Neural progenitor cell (in vitro differentiated cells): ENCODE data around the gene BBX. TPM values are rescaled to one million over a fixed set of nuclear protein-coding genes. Genes with fewer than 3 reads are reported as not detected.

Experiments
- DNase-seq: peaks from one replicate; pipeline ENCODE4 v3.0.0-alpha.2; 2016; ENCODE audit warnings: low spot score
- H2AFZ ChIP-seq: fragments of 200-600 bp; sonication (generic); replicated peaks from 2 replicates; pipeline ENCODE4 v1.6.1; 2016; ENCODE audit warnings: antibody characterized with exemption
- H3F3A ChIP-seq: fragments of 200-600 bp; sonication (generic); 2 replicates; pipeline ENCODE4 v1.6.1; 2016; ENCODE audit warnings: antibody characterized with exemption, low read depth
- H3K27ac ChIP-seq: fragments of 200-600 bp; sonication (generic); 2 replicates; pipeline ENCODE4 v1.5.1; 2016; ENCODE audit warnings: mild to moderate bottlenecking
- H3K27me3 ChIP-seq: fragments of 200-600 bp; sonication (generic); 2 replicates; pipeline ENCODE4 v1.6.1; 2016; ENCODE audit warnings: mild to moderate bottlenecking, moderate library complexity
- H3K36me3 ChIP-seq: fragments of 200-600 bp; sonication (generic); 2 replicates; pipeline ENCODE4 v1.5.1; 2016
- H3K4me1 ChIP-seq: fragments of 200-600 bp; sonication (generic); 2 replicates; pipeline ENCODE4 v1.6.1; 2016; ENCODE audit warnings: mixed run types
- H3K4me2 ChIP-seq: fragments of 200-600 bp; sonication (generic); 2 replicates; pipeline ENCODE4 v1.6.1; 2016
- H3K4me3 ChIP-seq: fragments of 200-600 bp; sonication (generic); 2 replicates; pipeline ENCODE4 v1.5.1; 2016
- H3K79me2 ChIP-seq: fragments of 200-600 bp; sonication (generic); 2 replicates; pipeline ENCODE4 v1.6.1; 2016; ENCODE audit warnings: low read depth
- H3K9ac ChIP-seq: fragments of 200-600 bp; sonication (generic); 2 replicates; pipeline ENCODE4 v1.6.1; 2016
- H3K9me3 ChIP-seq: fragments of 200-600 bp; sonication (generic); 2 replicates; pipeline ENCODE4 v1.5.1; 2016; ENCODE audit warnings: low read depth
- H4K20me1 ChIP-seq: fragments of 200-600 bp; sonication (generic); 2 replicates; pipeline ENCODE4 v1.6.1; 2016; ENCODE audit warnings: low read depth
- H3K27ac Mint-ChIP-seq: 3 replicates; pipeline ENCODE4 v1.8.0; 2021; ENCODE audit warnings: mixed read lengths
- H3K27me3 Mint-ChIP-seq: 2 replicates; pipeline ENCODE4 v1.8.0; 2022; ENCODE audit warnings: low read depth, mild to moderate bottlenecking, inconsistent platforms, moderate library complexity, mixed read lengths; ENCODE audit not compliant: insufficient read depth
- H3K36me3 Mint-ChIP-seq: 3 replicates; pipeline ENCODE4 v1.8.0; 2021; ENCODE audit warnings: mixed read lengths
- H3K4me1 Mint-ChIP-seq: 3 replicates; pipeline ENCODE4 v1.8.0; 2021; ENCODE audit warnings: mixed read lengths
- H3K4me3 Mint-ChIP-seq: 3 replicates; pipeline ENCODE4 v1.8.0; 2021; ENCODE audit warnings: mild to moderate bottlenecking, moderate library complexity, mixed read lengths
- H3K9me3 Mint-ChIP-seq: 3 replicates; pipeline ENCODE4 v1.8.0; 2020; ENCODE audit warnings: mixed read lengths
- CTCF ChIP-seq: fragments of 200-600 bp; sonication (generic); IDR thresholded peaks from 2 replicates; pipeline ENCODE4 v1.5.1; 2017; ENCODE audit warnings: antibody characterized with exemption, mild to moderate bottlenecking
- EZH2 ChIP-seq: fragments of 200-600 bp; sonication (generic); IDR thresholded peaks from 2 replicates; pipeline ENCODE4 v1.6.1; 2017; ENCODE audit warnings: antibody characterized with exemption, mild to moderate bottlenecking, moderate library complexity
- EZH2phosphoT487 ChIP-seq: fragments of 200-600 bp; sonication (generic); IDR thresholded peaks from 2 replicates; pipeline ENCODE4 v1.6.1; 2017; ENCODE audit warnings: antibody characterized with exemption
- total RNA-seq: library from RNA; depleted of rRNA; stranded (reverse); fragments of >200 nt; gene quantifications from 2 replicates; pipeline ENCODE4 v1.2.3, GENCODE V29; 2015; ENCODE audit warnings: low replicate concordance

The BBX gene
- total RNA-seq, 1 donor from 2014 or later: 110 TPM

GRCh38 chr3:107632576-107632975 lies 109.8 kb downstream of the BBX start:
- Histone ChIP-seq H3K4me3 (no peak overlapping the region), H4K20me1 (peaks cover 54% of the 10 kb centered on the region), H3K9me3 (no peaks in the 10 kb centered on the region), H3K9ac (no peak overlapping the region), H3K27me3 (no peaks in the 10 kb centered on the region), H3K79me2 (peaks cover 59% of the 10 kb centered on the region), H2AFZ (no peak overlapping the region), H3K36me3 (no peaks in the 10 kb centered on the region), H3F3A (no peaks in the 10 kb centered on the region), H3K27ac (no peak overlapping the region), H3K4me1 (peaks cover 18% of the 10 kb centered on the region), H3K4me2 (no peak overlapping the region)
- no peaks in the 10 kb centered on the region for H3K9me3 Mint-ChIP-seq
- H3K27me3 Mint-ChIP-seq: peaks cover 3% of the 10 kb centered on the region
- no peak overlapping the region for H3K4me3 Mint-ChIP-seq
- no peak for TF ChIP-seq EZH2
- H3K4me1 Mint-ChIP-seq: peaks cover 9% of the 10 kb centered on the region
- H3K36me3 Mint-ChIP-seq: no peaks in the 10 kb centered on the region
- H3K27ac Mint-ChIP-seq: no peak overlapping the region
- DNase-seq: no peak

GRCh38 chr3:107633327-107634098 lies 110.8 kb downstream of the BBX start:
- no peaks in the 10 kb centered on the region for H3K36me3 Mint-ChIP-seq
- peaks cover 9% of the 10 kb centered on the region for H3K4me1 Mint-ChIP-seq
- no peak overlapping the region for H3K27ac ChIP-seq
- no peaks in the 10 kb centered on the region for H3K9me3 ChIP-seq
- H3K27me3 Mint-ChIP-seq: peaks cover 3% of the 10 kb centered on the region
- no peak for DNase-seq
- no peak overlapping the region for H3K4me3 ChIP-seq
- H3K36me3 ChIP-seq: no peaks in the 10 kb centered on the region
- H3K9me3 Mint-ChIP-seq: no peaks in the 10 kb centered on the region
- no peak overlapping the region for H3K4me3 Mint-ChIP-seq
- H3K79me2 ChIP-seq: peaks cover 56% of the 10 kb centered on the region
- no peak overlapping the region for H3K9ac ChIP-seq
- H3K27ac Mint-ChIP-seq: no peak overlapping the region
- H3K4me1 ChIP-seq: peaks cover 16% of the 10 kb centered on the region
- H4K20me1 ChIP-seq: peaks cover 50% of the 10 kb centered on the region
- no peak overlapping the region for H3K4me2 ChIP-seq
- no peak overlapping the region for H2AFZ ChIP-seq
- TF ChIP-seq EZH2 (no peak), CTCF (no peak), EZH2phosphoT487 (no peak)
- H3F3A ChIP-seq: no peaks in the 10 kb centered on the region
- no peaks in the 10 kb centered on the region for H3K27me3 ChIP-seq

DNA sequence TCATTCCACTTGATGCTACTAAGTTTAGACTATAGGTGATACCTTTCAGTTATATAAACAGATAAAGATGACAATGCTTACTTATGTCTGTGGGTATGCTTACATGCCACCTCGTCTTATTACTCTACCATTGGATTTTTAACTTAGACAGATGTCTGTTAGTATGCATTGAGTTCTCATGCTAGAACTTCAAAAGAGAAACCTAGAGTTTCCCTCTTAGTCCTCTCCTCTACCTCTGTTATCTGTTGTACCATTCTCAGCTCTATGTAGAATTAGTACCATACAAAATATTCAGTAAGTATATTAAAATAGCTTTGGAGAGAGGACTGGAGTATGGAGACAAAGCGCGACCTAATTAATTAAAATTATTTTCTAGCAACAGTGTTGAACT lies 111.3 kb downstream of the BBX start:
- DNase-seq: no peak
- Histone ChIP-seq H3K27ac (no peak overlapping the region), H3F3A (no peaks in the 10 kb centered on the region), H3K4me3 (no peak overlapping the region), H4K20me1 (peaks cover 47% of the 10 kb centered on the region), H3K9me3 (no peaks in the 10 kb centered on the region), H2AFZ (no peak overlapping the region), H3K79me2 (peaks cover 51% of the 10 kb centered on the region), H3K36me3 (no peaks in the 10 kb centered on the region), H3K4me1 (peaks cover 10% of the 10 kb centered on the region), H3K4me2 (no peak overlapping the region), H3K27me3 (no peaks in the 10 kb centered on the region), H3K9ac (no peak overlapping the region)
- Mint-ChIP-seq H3K4me3 (no peak overlapping the region), H3K27ac (no peak overlapping the region), H3K4me1 (peaks cover 9% of the 10 kb centered on the region), H3K9me3 (no peaks in the 10 kb centered on the region), H3K27me3 (peaks cover 3% of the 10 kb centered on the region), H3K36me3 (no peaks in the 10 kb centered on the region)
- no peak for TF ChIP-seq CTCF

DNA sequence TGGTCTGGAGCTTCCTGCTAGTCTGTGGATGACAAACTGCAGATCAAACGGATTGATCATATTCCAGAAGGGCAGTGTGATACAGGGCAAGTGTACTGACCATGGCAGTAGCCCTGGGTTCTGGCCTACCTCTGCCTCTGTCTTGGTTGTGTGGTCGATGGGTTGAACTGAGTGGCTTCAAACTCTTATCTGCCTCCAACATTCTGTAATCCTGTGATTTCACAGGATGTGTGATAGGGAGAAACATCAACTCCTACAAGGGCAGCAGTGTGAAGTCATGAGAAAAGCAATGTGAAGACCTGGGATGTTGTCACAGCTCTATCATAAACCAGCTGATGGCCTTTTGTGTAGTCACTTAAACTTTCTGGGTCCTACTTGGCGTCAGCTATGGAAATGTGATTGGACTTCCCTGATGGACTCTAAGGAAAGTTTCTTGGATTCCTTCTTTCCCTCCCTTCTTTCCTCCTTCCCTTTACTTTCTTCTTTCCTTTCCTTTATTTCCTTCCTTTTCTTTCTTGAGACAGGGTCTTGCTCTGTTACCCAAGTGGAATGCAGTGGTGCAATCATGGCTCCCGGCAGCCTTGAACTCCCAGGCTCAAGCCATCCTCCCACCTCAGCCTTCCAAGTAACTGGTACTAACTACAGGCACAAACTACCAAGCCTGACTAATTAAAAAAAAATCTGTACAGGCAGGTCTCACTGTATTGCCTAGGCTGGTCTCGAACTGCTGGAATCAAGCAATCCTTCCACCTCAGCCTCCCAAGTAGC lies 114.8 kb downstream of the BBX start:
- Histone ChIP-seq H3K4me1 (peaks cover 4% of the 10 kb centered on the region), H3K79me2 (peaks cover 43% of the 10 kb centered on the region), H4K20me1 (peaks cover 48% of the 10 kb centered on the region), H3K4me2 (no peak overlapping the region), H3K9ac (no peak overlapping the region), H3F3A (no peaks in the 10 kb centered on the region), H3K4me3 (no peak overlapping the region), H3K27me3 (no peaks in the 10 kb centered on the region), H3K9me3 (no peaks in the 10 kb centered on the region), H3K27ac (no peak overlapping the region), H3K36me3 (no peaks in the 10 kb centered on the region), H2AFZ (no peak overlapping the region)
- Mint-ChIP-seq H3K4me1 (peaks cover 18% of the 10 kb centered on the region), H3K27ac (no peak overlapping the region), H3K4me3 (no peak overlapping the region), H3K27me3 (no peaks in the 10 kb centered on the region), H3K9me3 (no peaks in the 10 kb centered on the region), H3K36me3 (no peaks in the 10 kb centered on the region)
- no peak for DNase-seq
- no peak for TF ChIP-seq EZH2phosphoT487
- TF ChIP-seq EZH2: no peak
- no peak for TF ChIP-seq CTCF
